ENCODE data around the gene MYL11. TPM values are rescaled to one million over a fixed set of nuclear protein-coding genes. Genes with fewer than 3 reads are reported as not detected.
A peak's percentile ranks its signal among the peaks of the same experiment; 100 is the strongest.

The MYL11 gene
- total RNA-seq, 3 donors from 2014 or later (not counting 1 experiment from before 2014, with no cell fraction given): 2.9 to 8.0 (median 7.2) TPM

DNA sequence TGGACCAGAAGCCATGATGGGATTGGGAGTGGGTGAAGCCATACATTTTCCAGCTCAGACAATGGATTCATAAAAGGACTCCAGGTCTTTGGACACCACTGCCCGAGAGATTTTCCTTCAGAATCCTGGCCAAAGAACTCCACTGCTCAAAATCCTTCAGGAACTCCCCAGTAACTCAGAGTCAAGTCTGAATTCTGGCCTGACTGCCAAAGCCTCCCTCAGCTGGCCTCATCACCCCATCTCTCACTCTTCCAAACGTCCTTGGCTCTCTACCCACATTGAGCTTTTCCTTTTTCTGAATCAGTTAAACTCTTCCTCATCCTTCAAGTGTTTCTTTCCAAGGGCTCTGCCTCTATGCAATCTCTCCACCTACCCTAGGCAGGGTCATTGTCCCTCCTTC lies 8.9 kb downstream of the MYL11 start:
- Histone ChIP-seq H3K36me3 (ENCODE audit: control insufficient read depth, insufficient read depth, low read length) (peaks cover 11% of the 10 kb centered on the region), H3K27me3 (ENCODE audit: control insufficient read depth, insufficient read depth, low read length) (no peaks in the 10 kb centered on the region), H3K4me3 (ENCODE audit: low read length) (no peak overlapping the region), H3K4me1 (ENCODE audit: control insufficient read depth, insufficient read depth, low read length) (peaks cover 57% of the 10 kb centered on the region), H3K27ac (ENCODE audit: low read length) (peak overlapping the region; percentile 82), H3K9me3 (ENCODE audit: control insufficient read depth, insufficient read depth, low read length) (no peaks in the 10 kb centered on the region)
- 81% methylated on average over 2 of the region's 2 CpGs for WGBS (ENCODE audit: insufficient coverage)
- H3K27ac Mint-ChIP-seq: peak overlapping the region; percentile 99 to 100
- intact Hi-C loops (cut with micrococcal nuclease): no loop called here
- ATAC-seq: no peak
- DNase-seq: no peak
- H3K27me3 Mint-ChIP-seq (ENCODE audit: low read depth in 2 of 2): no peaks in the 10 kb centered on the region
- TF ChIP-seq, protein P1, sequence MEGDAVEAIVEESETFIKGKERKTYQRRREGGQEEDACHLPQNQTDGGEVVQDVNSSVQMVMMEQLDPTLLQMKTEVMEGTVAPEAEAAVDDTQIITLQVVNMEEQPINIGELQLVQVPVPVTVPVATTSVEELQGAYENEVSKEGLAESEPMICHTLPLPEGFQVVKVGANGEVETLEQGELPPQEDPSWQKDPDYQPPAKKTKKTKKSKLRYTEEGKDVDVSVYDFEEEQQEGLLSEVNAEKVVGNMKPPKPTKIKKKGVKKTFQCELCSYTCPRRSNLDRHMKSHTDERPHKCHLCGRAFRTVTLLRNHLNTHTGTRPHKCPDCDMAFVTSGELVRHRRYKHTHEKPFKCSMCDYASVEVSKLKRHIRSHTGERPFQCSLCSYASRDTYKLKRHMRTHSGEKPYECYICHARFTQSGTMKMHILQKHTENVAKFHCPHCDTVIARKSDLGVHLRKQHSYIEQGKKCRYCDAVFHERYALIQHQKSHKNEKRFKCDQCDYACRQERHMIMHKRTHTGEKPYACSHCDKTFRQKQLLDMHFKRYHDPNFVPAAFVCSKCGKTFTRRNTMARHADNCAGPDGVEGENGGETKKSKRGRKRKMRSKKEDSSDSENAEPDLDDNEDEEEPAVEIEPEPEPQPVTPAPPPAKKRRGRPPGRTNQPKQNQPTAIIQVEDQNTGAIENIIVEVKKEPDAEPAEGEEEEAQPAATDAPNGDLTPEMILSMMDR (IDR thresholded peaks at IDR 0.05): no peak
- no peaks in the 10 kb centered on the region for H3K9me3 Mint-ChIP-seq
- peaks cover 41 to 47% of the 10 kb centered on the region in 2 donors for H3K4me1 Mint-ChIP-seq
- peak overlapping the region; percentile 71 for H3K4me3 Mint-ChIP-seq
- no peaks in the 10 kb centered on the region for H3K36me3 Mint-ChIP-seq

DNA sequence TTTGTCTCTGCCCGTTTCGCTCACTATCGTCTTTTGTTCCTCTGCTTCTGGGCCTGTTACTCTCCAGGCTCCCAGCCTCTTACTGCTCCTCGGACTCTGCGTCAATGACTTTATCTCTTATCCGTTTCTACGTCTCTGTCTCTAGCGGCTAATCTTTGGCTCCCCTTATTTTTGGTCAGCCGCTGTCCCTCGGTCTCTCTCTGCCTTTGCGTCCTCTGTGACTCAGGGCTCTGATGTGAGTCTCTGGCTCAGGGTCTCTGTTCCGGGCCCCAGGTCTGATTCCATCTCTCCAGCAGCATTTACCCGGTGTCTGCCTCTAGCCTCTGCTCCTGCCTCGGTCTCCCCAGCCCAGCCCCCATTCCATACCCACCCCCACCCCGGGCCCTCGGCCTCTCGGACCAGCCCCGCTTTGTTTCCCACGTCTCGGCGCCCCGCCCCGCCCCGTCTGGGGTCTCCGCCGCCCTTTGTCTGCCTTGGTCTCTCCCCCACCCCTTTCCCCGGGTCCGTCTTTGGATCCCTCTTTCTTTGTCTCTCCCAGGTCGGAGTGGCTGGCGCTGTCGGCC lies 20.1 kb downstream of the MYL11 start:
- no peaks in the 10 kb centered on the region for H3K9me3 ChIP-seq (ENCODE audit: control insufficient read depth, insufficient read depth, low read length)
- peaks cover 49% of the 10 kb centered on the region for H3K4me1 ChIP-seq (ENCODE audit: control insufficient read depth, insufficient read depth, low read length)
- Mint-ChIP-seq H3K36me3 (no peaks in the 10 kb centered on the region), H3K9me3 (no peaks in the 10 kb centered on the region), H3K4me1 (peaks cover 27 to 41% of the 10 kb centered on the region in 2 donors), H3K27me3 (ENCODE audit: low read depth in 2 of 2) (no peaks in the 10 kb centered on the region), H3K27ac (peak overlapping the region; percentile 10 to 22), H3K4me3 (peak overlapping the region; percentile 92)
- TF ChIP-seq, protein P1 (IDR thresholded peaks at IDR 0.05): no peak
- no peaks in the 10 kb centered on the region for H3K27me3 ChIP-seq (ENCODE audit: control insufficient read depth, insufficient read depth, low read length)
- peak overlapping the region; percentile 25 for H3K27ac ChIP-seq (ENCODE audit: low read length)
- peak overlapping the region; percentile 52 for H3K4me3 ChIP-seq (ENCODE audit: low read length)
- intact Hi-C loops (cut with micrococcal nuclease): no loop called here
- no peak for DNase-seq
- H3K36me3 ChIP-seq (ENCODE audit: control insufficient read depth, insufficient read depth, low read length): no peaks in the 10 kb centered on the region
- WGBS (ENCODE audit: insufficient coverage): 29% methylated on average over 31 of the region's 31 CpGs
- no peak for ATAC-seq

GRCh38 chr16:30395155-30395991 lies 20.8 kb downstream of the MYL11 start, which contains the start of gene ZNF48:
TSS of gene ZNF48 (plus strand) at chr16:30395420. CDS start at chr16:30395795, 375 bp downstream.
- peak within 1 kb of the TSS; percentile 25 for H3K27ac ChIP-seq (ENCODE audit: low read length)
- TF ChIP-seq, protein P1 (IDR thresholded peaks at IDR 0.05): no peak
- DNase-seq: peak; percentile 51 to 74
- no peaks in the 10 kb centered on the region for H3K27me3 ChIP-seq (ENCODE audit: control insufficient read depth, insufficient read depth, low read length)
- H3K4me1 Mint-ChIP-seq: peaks cover 33 to 48% of the 10 kb centered on the region in 2 donors
- intact Hi-C loops (cut with micrococcal nuclease): no loop called here
- ATAC-seq: peak; percentile 58 to 85 (median 81)
- H3K4me1 ChIP-seq (ENCODE audit: control insufficient read depth, insufficient read depth, low read length): peaks cover 56% of the 10 kb centered on the region
- H3K27ac Mint-ChIP-seq: peak within 1 kb of the TSS; percentile 10 to 22
- H3K9me3 ChIP-seq (ENCODE audit: control insufficient read depth, insufficient read depth, low read length): no peaks in the 10 kb centered on the region
- H3K36me3 Mint-ChIP-seq: no peaks in the 10 kb centered on the region
- peak within 1 kb of the TSS; percentile 92 for H3K4me3 Mint-ChIP-seq
- H3K4me3 ChIP-seq (ENCODE audit: low read length): peak within 1 kb of the TSS; percentile 52
- H3K9me3 Mint-ChIP-seq: no peaks in the 10 kb centered on the region
- no peaks in the 10 kb centered on the region for H3K36me3 ChIP-seq (ENCODE audit: control insufficient read depth, insufficient read depth, low read length)
- no peaks in the 10 kb centered on the region for H3K27me3 Mint-ChIP-seq (ENCODE audit: low read depth in 2 of 2)
- WGBS (ENCODE audit: insufficient coverage): under 1% methylated on average over 102 of the region's 103 CpGs
